Hindlimb muscle (tissue), 1 donor: ENCODE data around the gene NDUFA11. TPM values are rescaled to one million over a fixed set of nuclear protein-coding genes. Genes with fewer than 3 reads are reported as not detected.

ENCODE experiments used
- DNase-seq: peaks from one replicate; pipeline ENCODE4 v3.0.0-alpha.2; 2013
- polyA plus RNA-seq: library from polyadenylated mRNA; unstranded; fragments of 120-200 nt; gene quantifications from one replicate; pipeline ENCODE4 v1.2.1, GENCODE V29; 2013; ENCODE audit not compliant: insufficient read length

Gene NDUFA11
- 215 TPM for polyA plus RNA-seq

DNA sequence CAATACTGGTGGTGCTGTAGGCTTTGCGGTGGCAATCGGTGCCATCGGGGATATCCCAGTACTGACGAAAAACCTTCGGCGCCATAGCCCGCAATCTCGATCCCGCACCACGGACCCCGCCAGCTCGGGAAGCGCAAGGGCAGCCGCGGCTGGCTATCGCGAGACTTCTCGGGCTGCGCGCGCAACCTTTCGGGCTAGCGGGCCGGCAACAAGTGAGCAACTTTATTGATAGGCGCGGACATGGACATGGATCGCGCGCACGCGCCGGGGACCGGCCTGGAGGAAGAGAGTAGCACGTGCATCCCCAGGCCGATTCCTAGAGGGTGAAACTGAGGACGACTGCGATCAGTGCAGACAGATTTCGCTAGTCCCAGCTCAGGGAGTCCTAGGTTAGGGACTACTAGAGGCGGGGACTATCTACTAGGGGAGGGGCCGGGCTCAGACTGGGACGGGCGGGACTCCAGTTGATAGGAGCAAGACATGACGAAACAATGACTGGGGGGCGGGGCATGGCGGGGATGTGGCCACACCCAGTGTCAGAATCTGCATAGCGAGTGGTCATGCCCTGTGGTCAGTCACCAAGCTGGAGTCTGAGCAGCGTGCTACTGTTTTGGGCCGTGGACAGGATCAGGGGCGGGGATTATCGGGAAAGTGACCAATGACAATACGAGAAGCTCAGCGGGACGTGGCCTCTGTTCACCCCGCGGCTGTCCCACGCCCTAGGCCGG lies at the start of gene NDUFA11:
Gene NDUFA11 (minus strand): TSS at position 167 of the 728 bp plus-strand sequence. CDS start 82 bp downstream, at position 85.
- DNase-seq = peak; percentile 97

DNA sequence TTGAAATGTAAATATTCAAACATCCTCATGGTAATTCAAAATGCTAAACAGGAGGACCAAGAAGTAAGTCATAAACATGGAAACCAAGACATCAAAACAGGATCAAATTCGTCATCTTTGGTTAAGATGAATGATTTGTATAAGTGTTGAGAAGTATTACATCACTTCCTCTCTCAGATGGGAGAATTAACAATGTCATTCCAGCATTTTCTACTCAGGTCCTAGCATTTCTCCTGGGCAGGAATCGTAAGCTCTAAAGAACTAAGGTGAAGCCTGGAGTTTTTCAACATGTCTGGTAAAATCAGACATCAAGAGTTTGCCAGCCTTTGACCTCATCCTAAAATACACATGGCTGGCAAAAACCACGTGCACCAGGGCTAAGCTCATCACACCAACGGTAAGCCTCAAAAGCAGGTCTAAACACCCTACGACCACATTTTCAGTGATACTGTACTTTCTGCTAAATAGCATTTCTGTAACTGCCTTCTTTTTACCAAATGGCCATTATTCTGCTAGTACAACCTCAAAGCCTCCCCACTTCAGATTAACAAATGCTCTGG lies 49.5 kb upstream of the NDUFA11 start:
- no peak for DNase-seq

DNA sequence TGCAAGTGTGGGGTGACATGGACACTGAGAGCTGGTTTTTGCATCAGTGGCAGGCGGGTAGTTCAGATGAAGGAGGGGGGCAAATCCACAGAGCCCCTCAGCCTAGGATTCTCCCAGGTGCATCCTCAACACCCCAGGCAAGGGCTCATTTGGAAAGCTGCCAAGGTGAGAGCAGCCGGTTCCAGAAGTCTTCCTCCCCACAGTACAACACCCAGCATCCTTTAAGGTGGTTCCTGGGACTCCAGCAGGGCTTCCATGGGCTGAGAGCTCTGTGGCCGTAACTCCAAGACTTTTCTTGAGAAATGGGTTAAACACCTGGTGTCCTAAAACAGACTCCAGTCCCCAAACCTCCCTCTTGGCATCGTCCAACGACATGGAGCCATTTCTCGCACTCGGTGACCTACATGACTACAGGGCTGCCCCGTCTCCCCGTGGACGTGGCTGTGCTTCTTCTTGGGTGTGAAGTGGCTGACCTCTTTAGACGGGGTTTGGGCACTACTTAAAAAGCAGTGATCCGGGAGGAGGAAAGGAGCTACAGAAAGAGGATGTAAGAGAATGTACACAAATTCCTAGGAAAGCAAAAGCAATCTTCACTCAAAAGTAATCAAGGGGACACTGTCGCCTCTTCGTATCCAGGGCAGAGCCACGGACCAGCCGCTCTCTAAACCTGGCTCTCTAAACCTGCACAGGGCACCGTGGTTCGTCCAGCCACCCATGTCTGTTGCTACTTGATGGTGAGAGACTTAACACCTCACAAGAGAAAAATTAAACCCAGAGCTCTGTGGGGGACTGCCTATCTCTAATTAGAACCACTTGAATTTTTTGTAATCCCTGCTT lies 48.8 kb upstream of the NDUFA11 start:
- no peak for DNase-seq

DNA sequence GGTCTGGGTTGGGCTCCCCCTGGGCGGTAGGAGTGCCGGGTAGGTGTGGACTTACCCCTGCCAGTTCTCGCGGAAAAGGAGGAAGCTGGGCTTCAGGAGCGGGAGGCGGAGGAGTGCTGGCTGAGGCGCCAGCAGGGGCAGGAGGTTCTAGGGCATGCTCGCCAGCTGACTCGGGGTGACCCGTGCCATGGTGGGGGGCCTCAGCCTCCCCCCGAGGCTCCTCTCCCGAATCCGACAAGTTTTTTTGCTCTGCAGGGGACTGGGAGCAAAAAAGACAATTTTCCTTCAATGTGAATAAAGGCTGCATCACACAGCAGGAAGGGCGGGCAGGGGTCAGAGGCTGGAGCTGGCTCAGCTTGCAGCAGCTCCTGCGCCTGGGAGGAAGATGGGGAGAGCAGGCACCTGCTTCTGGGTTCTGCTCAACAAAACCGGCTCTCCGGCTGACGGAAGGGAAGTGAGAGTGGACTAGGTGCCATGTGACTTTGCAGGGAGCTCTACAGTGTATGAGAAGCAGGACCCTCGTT lies 47.8 kb upstream of the NDUFA11 start:
- no peak for DNase-seq

DNA sequence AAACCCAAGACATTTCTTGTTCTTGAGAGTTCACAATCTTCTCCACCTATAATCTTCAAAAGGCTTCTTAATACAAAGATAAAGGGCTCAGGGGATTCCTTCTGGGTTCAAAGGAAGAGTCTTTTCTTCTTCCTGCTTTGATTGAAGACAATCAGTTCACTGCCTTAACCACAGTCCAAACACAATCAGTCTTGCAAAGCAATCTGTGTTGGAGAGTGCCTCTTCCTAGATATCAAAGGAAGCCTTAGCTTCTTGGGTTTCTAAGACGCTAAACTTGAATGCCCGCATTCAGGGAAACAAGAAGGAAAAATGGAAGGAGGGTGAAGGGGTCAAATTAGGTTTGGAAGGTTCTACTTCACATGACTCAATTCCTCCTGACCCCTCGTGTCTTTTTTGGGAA lies 47.2 kb upstream of the NDUFA11 start:
- no peak for DNase-seq

GRCh38 chr19:5949792-5950305 lies 46.3 kb upstream of the NDUFA11 start:
- no peak for DNase-seq

DNA sequence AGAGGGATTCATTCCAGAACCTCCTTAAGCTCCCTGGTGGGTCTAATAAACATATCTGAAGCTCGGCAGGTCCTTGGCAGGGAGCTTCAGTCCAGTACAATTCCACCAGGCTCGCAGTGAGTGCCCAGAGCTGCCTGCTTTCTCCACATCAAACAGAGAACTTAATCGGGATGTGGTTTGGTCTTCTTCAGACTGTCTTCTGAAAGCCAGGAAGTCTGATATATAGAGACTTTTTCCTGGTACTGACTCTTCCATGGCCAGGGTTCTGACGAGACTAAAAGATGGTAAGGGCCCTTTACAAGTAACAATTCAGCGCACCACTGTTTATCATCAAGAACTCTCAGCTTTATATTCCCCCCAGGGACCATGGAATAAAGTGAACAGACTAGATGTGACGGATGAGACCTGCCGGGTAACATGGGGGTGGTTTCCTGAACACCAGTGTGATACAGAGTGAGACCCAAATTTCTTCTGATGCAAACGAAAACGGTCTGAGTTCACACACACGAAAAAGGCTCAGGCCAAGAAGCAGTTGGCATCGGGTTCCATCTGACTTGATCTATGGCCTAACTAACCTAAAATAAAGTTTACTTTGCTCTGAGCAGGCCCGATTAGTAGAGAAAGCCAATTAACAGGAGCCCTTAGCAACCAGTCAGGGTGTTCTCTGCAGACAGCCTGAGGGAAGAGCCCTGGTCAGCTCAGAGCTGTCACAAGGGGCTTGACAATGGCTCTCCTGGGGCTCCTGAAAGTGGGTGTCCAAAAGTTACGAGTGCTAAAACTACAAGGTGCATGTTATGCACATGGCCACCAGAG lies 45.4 kb upstream of the NDUFA11 start:
- DNase-seq = no peak

DNA sequence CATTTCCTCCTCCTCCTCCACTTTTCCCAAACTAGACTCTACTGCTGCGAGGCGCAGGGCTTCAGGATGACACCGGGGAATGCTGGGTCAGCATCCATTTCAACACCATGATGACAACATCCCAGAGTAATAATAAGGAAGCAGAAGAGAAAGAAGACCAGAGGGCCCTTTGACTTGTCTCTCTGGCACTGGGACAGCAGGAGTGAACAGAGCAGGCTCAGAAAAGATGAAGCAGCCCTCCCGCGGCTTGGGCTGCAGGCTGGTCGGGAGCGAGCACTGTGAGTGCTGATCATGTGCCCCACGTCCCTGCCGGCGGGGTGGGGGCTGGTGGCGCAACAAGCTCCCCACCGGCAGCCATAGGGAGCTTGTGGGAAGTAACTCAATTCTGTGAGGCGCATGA lies 43.8 kb upstream of the NDUFA11 start:
- no peak for DNase-seq

- no peak for DNase-seq
Observed at GRCh38 chr19:5943623-5944022, 40.0 kb upstream of the NDUFA11 start.

DNA sequence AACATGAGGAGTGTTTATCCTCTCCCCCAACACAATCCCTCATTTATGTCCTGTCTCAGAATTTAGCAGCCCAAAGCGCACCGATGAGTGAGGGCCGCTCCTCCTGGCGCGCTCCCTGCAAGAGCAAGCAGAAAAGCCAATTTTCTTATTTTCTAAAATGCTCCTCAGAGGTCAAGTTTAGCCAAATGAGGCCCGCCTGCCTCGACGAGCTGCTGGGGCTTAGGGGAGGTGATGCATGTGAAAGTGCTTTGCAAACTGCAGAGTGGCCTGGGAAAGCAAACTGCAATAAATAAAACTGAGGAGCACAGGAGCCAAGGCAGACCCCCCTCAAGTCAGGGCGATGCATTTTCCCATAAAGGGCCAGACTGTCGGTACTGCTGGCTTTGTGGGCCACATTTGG lies 39.5 kb upstream of the NDUFA11 start:
- no peak for DNase-seq

DNA sequence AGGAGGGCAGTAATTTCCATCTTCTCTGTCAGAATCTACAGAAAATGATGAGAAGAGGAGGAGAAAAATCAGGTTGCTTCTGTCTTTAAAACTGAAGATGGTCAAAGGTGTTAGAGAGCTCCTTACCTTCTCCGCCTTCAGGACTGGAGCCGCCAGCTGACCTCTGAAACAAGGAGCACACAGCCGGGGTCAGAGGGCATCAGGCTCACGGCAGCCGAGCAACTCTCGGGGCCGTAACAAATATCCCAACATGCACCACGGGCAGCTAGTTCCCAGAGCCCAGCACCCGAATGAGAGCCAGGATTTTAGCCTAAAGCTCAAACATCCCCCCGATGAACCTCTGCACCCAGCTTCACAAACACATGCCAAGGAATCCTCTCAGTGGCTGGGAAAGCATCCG lies 38.1 kb upstream of the NDUFA11 start:
- no peak for DNase-seq

GRCh38 chr19:5940260-5941208 lies 36.9 kb upstream of the NDUFA11 start:
- no peak for DNase-seq

DNA sequence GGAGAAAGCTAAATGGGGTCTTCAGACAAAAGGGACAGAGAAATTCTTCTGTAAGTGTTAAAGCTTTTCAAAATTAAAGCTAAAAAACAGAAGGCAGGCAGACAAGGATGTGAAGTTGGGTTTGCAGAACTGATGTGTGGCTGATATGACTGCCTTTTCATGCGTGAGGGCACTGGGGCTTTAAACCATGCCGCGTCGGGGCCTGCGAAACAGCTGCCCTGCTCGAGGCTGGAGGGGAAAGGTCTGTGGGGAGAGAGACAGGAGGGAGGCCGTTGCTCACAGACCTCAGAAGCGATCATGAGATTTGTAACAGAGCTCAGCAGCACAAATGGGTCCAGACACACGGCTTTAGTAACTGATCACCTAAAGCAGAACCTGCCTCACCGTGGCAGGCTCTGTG lies 34.0 kb upstream of the NDUFA11 start:
- DNase-seq = no peak

GRCh38 chr19:5936292-5936592 lies 32.7 kb upstream of the NDUFA11 start:
- no peak for DNase-seq

GRCh38 chr19:5935473-5936291 lies 32.1 kb upstream of the NDUFA11 start:
- no peak for DNase-seq

GRCh38 chr19:5934774-5935472 lies 31.3 kb upstream of the NDUFA11 start:
- peak; percentile 62 for DNase-seq

GRCh38 chr19:5934069-5934401 lies 30.4 kb upstream of the NDUFA11 start:
- DNase-seq = no peak

DNA sequence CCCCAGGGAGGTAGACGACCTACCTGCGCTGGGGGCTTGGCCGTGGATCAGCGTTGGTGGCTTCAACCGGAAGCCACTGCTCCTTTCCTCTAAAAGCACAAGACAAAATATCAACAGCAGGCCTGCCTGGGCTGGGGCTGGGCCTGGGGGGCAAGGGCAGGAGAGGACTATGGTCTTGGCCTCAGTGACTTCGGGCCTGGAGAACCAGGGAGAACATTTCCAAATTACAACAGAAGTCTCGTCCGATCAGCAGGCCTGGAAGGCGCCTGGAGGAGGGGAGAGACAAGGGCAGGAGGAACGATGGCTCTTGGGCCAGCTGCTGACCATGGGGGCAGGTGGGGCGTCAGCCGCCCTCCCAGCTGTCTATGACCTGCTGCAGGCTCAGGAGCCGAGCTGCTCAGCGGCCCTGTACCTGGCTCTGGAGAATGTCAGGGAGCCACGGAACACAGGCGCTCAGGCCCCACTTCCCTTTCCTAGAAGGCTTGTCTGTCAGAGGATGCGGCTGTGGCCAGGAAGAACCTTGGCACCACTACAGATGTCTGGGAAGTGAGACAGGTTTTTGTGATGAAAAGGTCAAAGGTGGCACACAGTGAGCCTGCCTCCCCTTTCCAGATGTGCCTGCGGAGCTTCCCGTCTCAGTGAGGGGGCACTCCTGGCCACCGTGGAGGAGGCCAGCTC lies 29.9 kb upstream of the NDUFA11 start:
- no peak for DNase-seq

DNA sequence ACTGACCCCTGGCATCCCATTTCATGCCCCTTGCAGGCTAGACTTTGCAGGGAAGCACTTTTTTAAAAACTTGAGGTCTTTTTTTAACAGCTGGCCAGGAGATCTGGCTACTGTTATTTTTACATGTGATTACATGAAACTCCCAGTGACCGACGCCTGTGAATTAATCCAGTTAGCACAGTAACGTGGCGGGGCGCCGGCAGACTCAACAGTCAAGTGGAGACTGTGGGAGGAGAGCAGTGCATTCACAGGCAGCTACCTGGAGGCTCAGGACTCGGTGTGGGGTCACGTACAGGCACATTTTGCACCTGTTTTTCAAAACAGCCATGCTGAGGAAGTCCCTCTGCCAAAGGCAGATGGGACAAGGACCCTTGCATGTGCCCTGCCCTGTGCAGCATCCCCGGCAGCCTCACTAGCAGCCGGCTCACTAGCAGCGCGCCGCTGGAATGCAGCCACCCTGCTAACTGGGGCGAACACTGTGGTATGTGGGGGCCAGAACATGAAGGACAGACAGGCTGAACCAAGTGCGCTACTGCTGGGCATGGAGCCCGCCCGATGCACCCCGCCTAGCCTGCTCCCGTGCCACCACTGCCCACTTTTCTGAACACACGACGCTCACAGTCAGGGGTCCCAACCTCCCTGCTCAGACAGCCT lies 29.1 kb upstream of the NDUFA11 start:
- no peak for DNase-seq
